Islet precursor cell (in vitro differentiated cells): ENCODE measurements around the gene QRFP.
A peak's percentile ranks its signal among the peaks of the same experiment; 100 is the strongest.
"Not testable (repeated sequence)": the region's sequence is repeated elsewhere in the genome, so short reads cannot be mapped to it uniquely, and the experiment has no call there.

Experiments used
- DNase-seq: peaks from one replicate; pipeline ENCODE4 v3.0.0-alpha.2; 2018

Gene QRFP

GRCh38 chr9:130918826-130919558 is 22.4 kb upstream of the QRFP start:
- no peak for DNase-seq

GRCh38 chr9:130918101-130918825 is 21.7 kb upstream of the QRFP start:
- DNase-seq, result peak; percentile 83

GRCh38 chr9:130917168-130917960 is 20.8 kb upstream of the QRFP start:
- DNase-seq, result no peak

GRCh38 chr9:130915096-130915447 is 18.5 kb upstream of the QRFP start:
- DNase-seq, result no peak

GRCh38 chr9:130914417-130915095 is 17.9 kb upstream of the QRFP start:
- DNase-seq, result no peak

- DNase-seq, result no peak
These were observed 17.2 kb upstream of the QRFP start for GRCh38 chr9:130913599-130914416.

GRCh38 chr9:130912932-130913598 is 16.5 kb upstream of the QRFP start:
- DNase-seq, result no peak

- no peak for DNase-seq
These were observed 14.8 kb upstream of the QRFP start for GRCh38 chr9:130911254-130912049.

- DNase-seq, result not testable (repeated sequence)
These were observed 14.1 kb upstream of the QRFP start for GRCh38 chr9:130910670-130911069.

- DNase-seq, result not testable (repeated sequence)
These were observed 13.4 kb upstream of the QRFP start for GRCh38 chr9:130910041-130910440.

- DNase-seq, result no peak
These were observed 12.3 kb upstream of the QRFP start for GRCh38 chr9:130908878-130909355.

GRCh38 chr9:130908146-130908877 is 11.7 kb upstream of the QRFP start:
- no peak for DNase-seq

GRCh38 chr9:130906735-130907416 is 10.3 kb upstream of the QRFP start:
- no peak for DNase-seq

GRCh38 chr9:130905902-130906734 is 9.5 kb upstream of the QRFP start:
- DNase-seq, result no peak

GRCh38 chr9:130905125-130905901 is 8.7 kb upstream of the QRFP start:
- DNase-seq, result no peak

GRCh38 chr9:130904070-130905044 is 7.7 kb upstream of the QRFP start:
- DNase-seq, result no peak
